Astrocyte (in vitro differentiated cells and primary cell): ENCODE data around the gene ENTPD2. TPM values are rescaled to one million over a fixed set of nuclear protein-coding genes. Genes with fewer than 3 reads are reported as not detected.

ENCODE experiments used
- DNase-seq: peaks from one replicate; pipeline ENCODE4 v3.0.0-alpha.2; 2010; ENCODE audit warnings: low read depth
- FAIRE-seq: peaks from 2 replicates; lab custom pipeline; 2011; peaks lifted over from hg19 to GRCh38; lab: Jason Lieb, UNC
- H2AFZ ChIP-seq: 2 replicates; pipeline ENCODE4 v1.6.0; 2012; ENCODE audit warnings: low read depth, low read length, inconsistent platforms
- H3K27ac ChIP-seq: 2 replicates; pipeline ENCODE4 v1.5.1; 2011; ENCODE audit warnings: low read depth, low read length, inconsistent platforms
- H3K27me3 ChIP-seq: 2 replicates; pipeline ENCODE4 v1.6.0; 2011; ENCODE audit warnings: low read length, inconsistent platforms; ENCODE audit not compliant: insufficient read depth
- H3K36me3 ChIP-seq: 2 replicates; pipeline ENCODE4 v1.5.1; 2011; ENCODE audit warnings: low read length, inconsistent platforms; ENCODE audit not compliant: insufficient read depth
- H3K4me1 ChIP-seq: 2 replicates; pipeline ENCODE4 v1.5.1; 2011; ENCODE audit warnings: low read length, inconsistent platforms; ENCODE audit not compliant: insufficient read depth
- H3K4me2 ChIP-seq: 2 replicates; pipeline ENCODE4 v1.6.0; 2012; ENCODE audit warnings: low read length, inconsistent platforms
- H3K4me3 ChIP-seq: 2 replicates; pipeline ENCODE4 v1.5.1; 2011; ENCODE audit warnings: low read depth, mild to moderate bottlenecking, low read length, inconsistent platforms; ENCODE audit not compliant: insufficient read depth
- H3K79me2 ChIP-seq: 2 replicates; pipeline ENCODE4 v1.6.0; 2012; ENCODE audit warnings: mild to moderate bottlenecking, low read length, inconsistent platforms; ENCODE audit not compliant: insufficient read depth
- H3K9ac ChIP-seq: 2 replicates; pipeline ENCODE4 v1.6.0; 2012; ENCODE audit warnings: mild to moderate bottlenecking, low read length, inconsistent platforms
- H3K9me3 ChIP-seq: 2 replicates; pipeline ENCODE4 v1.5.1; 2012; ENCODE audit warnings: low read depth, mild to moderate bottlenecking, low read length, inconsistent platforms; ENCODE audit not compliant: insufficient read depth
- H4K20me1 ChIP-seq: 2 replicates; pipeline ENCODE4 v1.6.0; 2012; ENCODE audit warnings: low read length, inconsistent platforms; ENCODE audit not compliant: insufficient read depth
- H3K27ac Mint-ChIP-seq: one replicate; pipeline ENCODE4 v1.8.0; 2021; ENCODE audit warnings: mild to moderate bottlenecking, mixed read lengths; ENCODE audit not compliant: unreplicated experiment
- H3K27me3 Mint-ChIP-seq: one replicate; pipeline ENCODE4 v1.8.0; 2021; ENCODE audit warnings: low read depth, mixed read lengths; ENCODE audit not compliant: unreplicated experiment
- H3K36me3 Mint-ChIP-seq: one replicate; pipeline ENCODE4 v1.8.0; 2021; ENCODE audit warnings: low read depth, mixed read lengths; ENCODE audit not compliant: unreplicated experiment
- H3K4me1 Mint-ChIP-seq: one replicate; pipeline ENCODE4 v1.8.0; 2021; ENCODE audit warnings: low read depth, mixed read lengths; ENCODE audit not compliant: unreplicated experiment
- H3K4me3 Mint-ChIP-seq: one replicate; pipeline ENCODE4 v1.8.0; 2021; ENCODE audit warnings: mild to moderate bottlenecking, moderate library complexity, mixed read lengths; ENCODE audit not compliant: unreplicated experiment
- H3K9me3 Mint-ChIP-seq: one replicate; pipeline ENCODE4 v1.8.0; 2021; ENCODE audit warnings: mild to moderate bottlenecking, mixed read lengths; ENCODE audit not compliant: unreplicated experiment
- CTCF ChIP-seq: IDR thresholded peaks from 2 replicates; pipeline ENCODE4 v1.5.1; 2011; ENCODE audit warnings: low read depth, mild to moderate bottlenecking, inconsistent platforms, low read length, moderate library complexity; ENCODE audit not compliant: insufficient read depth
- EZH2 ChIP-seq: IDR thresholded peaks from 2 replicates; pipeline ENCODE4 v1.6.1; 2012; ENCODE audit warnings: mild to moderate bottlenecking, low read length, inconsistent platforms; ENCODE audit not compliant: insufficient read depth
- total RNA-seq: library from RNA; stranded (reverse); gene quantifications from 2 replicates; pipeline ENCODE4 v1.2.1, GENCODE V29; 2021

The ENTPD2 gene
- total RNA-seq, 1 donor from 2014 or later: 0.14 TPM

GRCh38 chr9:137051145-137051724 is 2.6 kb downstream of the ENTPD2 start:
- Mint-ChIP-seq H3K4me3 (no peak overlapping the region), H3K27ac (no peak overlapping the region), H3K27me3 (peaks cover 43% of the 10 kb centered on the region), H3K4me1 (no peaks in the 10 kb centered on the region), H3K9me3 (no peaks in the 10 kb centered on the region), H3K36me3 (no peaks in the 10 kb centered on the region)
- FAIRE-seq: no peak
- no peak for DNase-seq
- Histone ChIP-seq H3K4me3 (no peak overlapping the region), H3K9me3 (no peaks in the 10 kb centered on the region), H3K9ac (no peak overlapping the region), H4K20me1 (peaks cover 4% of the 10 kb centered on the region), H3K79me2 (no peaks in the 10 kb centered on the region), H3K27ac (no peak overlapping the region), H3K4me2 (no peak overlapping the region), H3K27me3 (peaks cover 25% of the 10 kb centered on the region), H3K4me1 (peaks cover 7% of the 10 kb centered on the region), H2AFZ (no peak overlapping the region), H3K36me3 (no peaks in the 10 kb centered on the region)
- TF ChIP-seq CTCF (no peak), EZH2 (no peak)

DNA sequence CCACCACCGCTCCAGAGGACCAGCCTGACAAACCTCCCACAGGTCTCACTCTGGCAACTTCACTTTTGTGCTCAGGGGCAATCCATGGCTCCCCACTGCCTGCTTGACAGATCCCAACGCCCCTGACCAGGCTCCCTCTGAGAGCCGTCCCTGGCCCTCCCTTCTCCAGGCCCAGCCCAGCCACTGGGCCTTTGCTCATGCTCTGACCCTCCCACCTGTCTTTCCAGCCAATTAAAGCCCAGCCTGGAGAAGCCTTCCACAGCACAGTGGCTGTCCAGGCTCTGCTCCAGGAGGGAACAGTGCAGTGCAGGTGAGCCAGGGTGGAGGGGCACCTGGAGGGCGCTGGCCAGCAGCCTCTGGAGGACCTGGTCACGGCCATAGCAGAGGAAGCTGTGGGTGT is 3.3 kb downstream of the ENTPD2 start:
- Mint-ChIP-seq H3K4me1 (no peaks in the 10 kb centered on the region), H3K4me3 (no peak overlapping the region), H3K27ac (no peak overlapping the region), H3K9me3 (no peaks in the 10 kb centered on the region), H3K27me3 (peaks cover 40% of the 10 kb centered on the region), H3K36me3 (no peaks in the 10 kb centered on the region)
- H3K4me3 ChIP-seq: no peak overlapping the region
- H3K9ac ChIP-seq: no peak overlapping the region
- DNase-seq: no peak
- FAIRE-seq: no peak
- H3K79me2 ChIP-seq: no peaks in the 10 kb centered on the region
- H2AFZ ChIP-seq: no peak overlapping the region
- H3K27ac ChIP-seq: no peak overlapping the region
- H3K4me1 ChIP-seq: peaks cover 5% of the 10 kb centered on the region
- peaks cover 25% of the 10 kb centered on the region for H3K27me3 ChIP-seq
- H4K20me1 ChIP-seq: peaks cover 4% of the 10 kb centered on the region
- TF ChIP-seq EZH2 (no peak), CTCF (no peak)
- H3K9me3 ChIP-seq: no peaks in the 10 kb centered on the region
- H3K4me2 ChIP-seq: no peak overlapping the region
- no peaks in the 10 kb centered on the region for H3K36me3 ChIP-seq
